ENCODE measurements around the gene SETD2. TPM values are rescaled to one million over a fixed set of nuclear protein-coding genes. Genes with fewer than 3 reads are reported as not detected.

The SETD2 gene
- total and polyA plus RNA-seq, 2 experiments from 2014 or later, result 16.7 to 45.2 TPM

- TF ChIP-seq ZNF462 (CRISPR knock-in tag; IDR thresholded peaks at IDR 0.05), result no peak
Observed at GRCh38 chr3:47042231-47042791, 121.6 kb downstream of the SETD2 start (continued).

- 0 out of 3 replicates have a peak, but pooled peaks cover 4% of the 10 kb centered on the region for H3K9me3 Mint-ChIP-seq
- H3K4me3 Mint-ChIP-seq, result no peak overlapping the region
- no peaks in the 10 kb centered on the region for H3K27me3 Mint-ChIP-seq (ENCODE audit: insufficient read depth, low read depth, poor library complexity)
- Histone ChIP-seq H3K36me3 (ENCODE audit: insufficient read depth) (peaks cover 29% of the 10 kb centered on the region), H3K4me3 (no peak overlapping the region), H4K20me1 (replicated peaks; ENCODE audit: insufficient read depth) (peaks cover 8% of the 10 kb centered on the region; the same call in 1 of the 2 replicates), H3K4me1 (ENCODE audit: insufficient read depth) (no peaks in the 10 kb centered on the region), H3K27ac (ENCODE audit: low read depth) (no peak overlapping the region), H3K27me3 (ENCODE audit: insufficient read depth) (no peaks in the 10 kb centered on the region), H3K4me2 (no peak overlapping the region), H3K9me2 (ENCODE audit: insufficient read depth) (no peaks in the 10 kb centered on the region), H3F3A (replicated peaks; ENCODE audit: low read depth) (no peaks in the 10 kb centered on the region), H3K79me2 (replicated peaks; ENCODE audit: insufficient read depth) (no peaks in the 10 kb centered on the region; the same call in 1 of the 2 replicates), H2AFZ (no peak overlapping the region)
- no peaks in the 10 kb centered on the region for H3K4me1 Mint-ChIP-seq
- no peak overlapping the region for H3K27ac Mint-ChIP-seq
- H3K36me3 Mint-ChIP-seq (ENCODE audit: low read depth), result peaks cover 61% of the 10 kb centered on the region
- ATAC-seq, result no peak
- no peak for DNase-seq (ENCODE audit: low spot score)
- TF ChIP-seq REST (IDR thresholded peaks at IDR 0.05; ENCODE audit: unreplicated experiment), result no peak
- no peak for TF ChIP-seq ZNF462 (CRISPR knock-in tag; IDR thresholded peaks at IDR 0.05)
- TF ChIP-seq ZNF331 (CRISPR knock-in tag; IDR thresholded peaks at IDR 0.05; ENCODE audit: low read depth), result no peak
- TF ChIP-seq NANOG (IDR thresholded peaks at IDR 0.05; ENCODE audit: borderline replicate concordance), result no peak
Observed at GRCh38 chr3:47041114-47041513, 122.8 kb downstream of the SETD2 start.

Data from GM23338 (cell line).